Panc1 (cell line): ENCODE results near the gene LDAF1.

Experiments
- CTCF ChIP-seq: fragments of 450-650 bp; IDR thresholded peaks from 2 replicates; pipeline ENCODE4 v1.5.1; 2017; ENCODE audit warnings: mild to moderate bottlenecking
- POLR2AphosphoS5 ChIP-seq: IDR thresholded peaks from 2 replicates; pipeline ENCODE4 v1.6.1; 2012; ENCODE audit warnings: mild to moderate bottlenecking, low read depth, low read length, moderate library complexity
- SIN3A ChIP-seq: IDR thresholded peaks from 2 replicates; pipeline ENCODE4 v1.6.1; 2012; ENCODE audit warnings: low read depth, mild to moderate bottlenecking, low read length, moderate library complexity, borderline replicate concordance; ENCODE audit not compliant: insufficient read depth
- TCF7L2 ChIP-seq: IDR thresholded peaks from 2 replicates; pipeline ENCODE4 v1.6.1; 2011; ENCODE audit warnings: mild to moderate bottlenecking, low read depth, low read length, inconsistent platforms
- TF ChIP-seq, protein P1 (sequence below), 2 experiments: IDR thresholded peaks; 2 replicates each; pipeline ENCODE4 v1.6.1; 2011 to 2012; ENCODE audit warnings: low read depth in 2 of 2, control low read depth in 1 of 2, low read length in 1 of 2, mild to moderate bottlenecking in 1 of 2, moderate library complexity in 1 of 2; ENCODE audit not compliant: insufficient read depth in 1 of 2

GRCh38 chr16:21224800-21225199 is 66.3 kb downstream of the LDAF1 start:
- TF ChIP-seq CTCF (no peak), SIN3A (no peak), POLR2AphosphoS5 (no peak), TCF7L2 (no peak)
- TF ChIP-seq, protein P1, sequence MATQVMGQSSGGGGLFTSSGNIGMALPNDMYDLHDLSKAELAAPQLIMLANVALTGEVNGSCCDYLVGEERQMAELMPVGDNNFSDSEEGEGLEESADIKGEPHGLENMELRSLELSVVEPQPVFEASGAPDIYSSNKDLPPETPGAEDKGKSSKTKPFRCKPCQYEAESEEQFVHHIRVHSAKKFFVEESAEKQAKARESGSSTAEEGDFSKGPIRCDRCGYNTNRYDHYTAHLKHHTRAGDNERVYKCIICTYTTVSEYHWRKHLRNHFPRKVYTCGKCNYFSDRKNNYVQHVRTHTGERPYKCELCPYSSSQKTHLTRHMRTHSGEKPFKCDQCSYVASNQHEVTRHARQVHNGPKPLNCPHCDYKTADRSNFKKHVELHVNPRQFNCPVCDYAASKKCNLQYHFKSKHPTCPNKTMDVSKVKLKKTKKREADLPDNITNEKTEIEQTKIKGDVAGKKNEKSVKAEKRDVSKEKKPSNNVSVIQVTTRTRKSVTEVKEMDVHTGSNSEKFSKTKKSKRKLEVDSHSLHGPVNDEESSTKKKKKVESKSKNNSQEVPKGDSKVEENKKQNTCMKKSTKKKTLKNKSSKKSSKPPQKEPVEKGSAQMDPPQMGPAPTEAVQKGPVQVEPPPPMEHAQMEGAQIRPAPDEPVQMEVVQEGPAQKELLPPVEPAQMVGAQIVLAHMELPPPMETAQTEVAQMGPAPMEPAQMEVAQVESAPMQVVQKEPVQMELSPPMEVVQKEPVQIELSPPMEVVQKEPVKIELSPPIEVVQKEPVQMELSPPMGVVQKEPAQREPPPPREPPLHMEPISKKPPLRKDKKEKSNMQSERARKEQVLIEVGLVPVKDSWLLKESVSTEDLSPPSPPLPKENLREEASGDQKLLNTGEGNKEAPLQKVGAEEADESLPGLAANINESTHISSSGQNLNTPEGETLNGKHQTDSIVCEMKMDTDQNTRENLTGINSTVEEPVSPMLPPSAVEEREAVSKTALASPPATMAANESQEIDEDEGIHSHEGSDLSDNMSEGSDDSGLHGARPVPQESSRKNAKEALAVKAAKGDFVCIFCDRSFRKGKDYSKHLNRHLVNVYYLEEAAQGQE (IDR thresholded peaks at IDR 0.05; ENCODE audit: insufficient read depth in 1 of 2, low read depth in 2 of 2, low read length in 1 of 2) = no peak
